ENCODE results near the gene TSHZ2.
A peak's percentile ranks its signal among the peaks of the same experiment; 100 is the strongest.
"Not testable (repeated sequence)": the region's sequence is repeated elsewhere in the genome, so short reads cannot be mapped to it uniquely, and the experiment has no call there.

TSHZ2 gene

DNA sequence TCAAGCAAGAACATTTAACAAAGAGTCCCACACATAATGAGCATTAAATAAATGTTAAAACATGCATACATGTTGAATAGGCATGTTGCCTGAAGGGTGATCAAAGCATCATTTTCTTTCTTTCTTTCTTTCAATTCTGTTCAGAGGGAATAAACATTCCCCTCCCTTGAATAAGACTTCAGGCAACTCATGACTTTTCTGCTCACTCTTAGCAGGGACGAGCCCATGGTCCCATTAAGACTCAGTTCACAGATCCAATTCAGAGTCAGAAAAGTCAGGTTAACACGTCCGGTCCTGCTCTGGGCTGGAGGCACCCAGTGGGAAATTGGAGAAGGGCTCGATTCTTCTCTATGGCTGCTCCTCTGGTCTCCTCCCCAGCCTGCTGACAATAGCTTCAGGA, 439.7 kb downstream of the TSHZ2 start:
- H3K27ac ChIP-seq (ENCODE audit: low read depth, low read length), result no peak overlapping the region
- no peak overlapping the region for H3K9ac ChIP-seq (ENCODE audit: low read depth, low read length)
- peaks cover 12% of the 10 kb centered on the region; the same call in 1 of the 2 replicates for H3K4me1 ChIP-seq (ENCODE audit: insufficient read depth, low read length)
- no peak overlapping the region for H3K4me3 ChIP-seq (ENCODE audit: low read length)
- 81% methylated on average over 4 of the region's 4 CpGs for WGBS
- no peaks in the 10 kb centered on the region for H3K27me3 ChIP-seq (ENCODE audit: insufficient read depth, low read length)
- no peaks in the 10 kb centered on the region for H3K9me3 ChIP-seq (ENCODE audit: insufficient read depth, low read depth, low read length)
- H3K36me3 ChIP-seq (ENCODE audit: insufficient read depth, low read length), result no peaks in the 10 kb centered on the region

DNA sequence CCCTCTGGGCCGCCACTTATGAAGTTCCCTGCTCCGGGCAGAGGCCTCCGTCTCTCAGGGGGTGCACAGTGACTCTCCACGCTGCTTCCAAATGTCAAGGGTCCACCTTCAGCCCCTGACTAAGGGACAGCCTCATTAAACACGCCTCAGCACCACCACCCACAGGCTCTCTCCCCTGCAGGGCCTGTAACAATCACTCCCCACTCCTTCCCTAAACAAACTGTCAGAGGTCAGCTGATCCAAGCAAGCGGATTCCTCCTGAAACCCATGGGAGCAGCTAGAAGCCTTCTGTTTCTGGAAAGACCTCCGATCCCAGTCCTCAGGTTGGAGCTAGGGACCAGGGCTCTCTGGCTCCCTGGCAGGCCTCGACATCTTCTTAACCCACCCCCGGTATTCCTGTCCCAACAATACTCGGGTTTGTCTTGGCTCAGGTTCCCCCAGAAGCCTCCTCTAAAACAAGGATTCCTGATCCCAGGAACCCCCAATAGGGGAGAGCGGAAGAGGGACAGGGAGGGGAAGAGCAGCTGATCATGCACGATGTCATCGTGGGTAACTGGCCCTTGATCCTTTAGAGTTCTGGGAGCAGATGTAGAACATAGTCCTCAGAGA, 440.5 kb downstream of the TSHZ2 start:
- 72% methylated on average over 13 of the region's 13 CpGs for WGBS
- Histone ChIP-seq H3K27ac (ENCODE audit: low read depth, low read length) (no peak overlapping the region), H3K27me3 (ENCODE audit: insufficient read depth, low read length) (no peaks in the 10 kb centered on the region), H3K9ac (ENCODE audit: low read depth, low read length) (no peak overlapping the region), H3K9me3 (ENCODE audit: insufficient read depth, low read depth, low read length) (no peaks in the 10 kb centered on the region), H3K4me1 (ENCODE audit: insufficient read depth, low read length) (peaks cover 12% of the 10 kb centered on the region; the same call in 1 of the 2 replicates), H3K4me3 (ENCODE audit: low read length) (peak overlapping the region; percentile 30), H3K36me3 (ENCODE audit: insufficient read depth, low read length) (no peaks in the 10 kb centered on the region)

DNA sequence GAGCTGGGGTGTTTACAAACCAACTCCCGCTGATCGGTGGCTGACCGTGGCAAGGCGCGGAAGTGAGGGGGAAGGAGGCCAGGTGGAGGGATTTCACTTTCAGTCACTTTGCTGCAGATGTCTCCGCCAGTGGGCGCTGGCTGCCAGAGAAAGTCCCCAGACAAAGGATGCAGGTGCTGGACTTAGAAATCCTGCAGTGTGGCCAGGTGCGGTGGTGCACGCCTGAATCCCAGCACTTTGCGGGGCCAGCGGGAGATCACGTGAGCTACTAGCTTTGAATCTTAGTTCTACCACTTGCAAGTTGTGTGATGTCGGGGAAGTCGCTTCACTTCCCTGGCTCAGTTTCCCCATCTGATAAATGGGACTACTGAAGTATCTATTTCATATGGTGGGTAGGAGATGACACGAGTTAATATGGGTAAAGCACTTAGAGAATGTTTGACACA, 441.1 kb downstream of the TSHZ2 start:
- WGBS, result 55% methylated on average over 15 of the region's 15 CpGs
- Histone ChIP-seq H3K4me3 (ENCODE audit: low read length) (peak overlapping the region; percentile 30), H3K4me1 (ENCODE audit: insufficient read depth, low read length) (peaks cover 12% of the 10 kb centered on the region; the same call in 1 of the 2 replicates), H3K9me3 (ENCODE audit: insufficient read depth, low read depth, low read length) (no peaks in the 10 kb centered on the region), H3K27ac (ENCODE audit: low read depth, low read length) (no peak overlapping the region), H3K9ac (ENCODE audit: low read depth, low read length) (no peak overlapping the region), H3K27me3 (ENCODE audit: insufficient read depth, low read length) (no peaks in the 10 kb centered on the region), H3K36me3 (ENCODE audit: insufficient read depth, low read length) (no peaks in the 10 kb centered on the region)

DNA sequence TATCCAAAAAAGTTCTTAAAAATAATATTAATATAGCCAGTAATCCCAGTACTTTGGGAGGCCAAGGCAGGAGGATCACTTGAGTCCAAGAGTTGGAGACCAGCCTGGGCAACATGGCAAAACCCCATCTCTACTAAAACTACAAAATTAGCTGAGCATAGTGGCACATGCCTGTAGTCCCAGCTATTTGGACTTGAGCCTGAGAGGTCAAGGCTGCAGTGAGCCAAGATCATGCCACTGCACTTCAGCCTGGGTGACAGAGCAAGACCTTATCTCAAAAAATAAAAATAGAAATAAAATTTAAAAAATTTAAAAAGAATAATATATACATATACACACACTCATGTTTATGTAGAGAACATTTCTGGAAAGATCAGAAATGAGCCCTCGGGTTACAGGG, 441.7 kb downstream of the TSHZ2 start:
- not testable (repeated sequence) for H3K36me3 ChIP-seq (ENCODE audit: insufficient read depth, low read length)
- WGBS, result 90% methylated on average over 1 of the region's 1 CpG

DNA sequence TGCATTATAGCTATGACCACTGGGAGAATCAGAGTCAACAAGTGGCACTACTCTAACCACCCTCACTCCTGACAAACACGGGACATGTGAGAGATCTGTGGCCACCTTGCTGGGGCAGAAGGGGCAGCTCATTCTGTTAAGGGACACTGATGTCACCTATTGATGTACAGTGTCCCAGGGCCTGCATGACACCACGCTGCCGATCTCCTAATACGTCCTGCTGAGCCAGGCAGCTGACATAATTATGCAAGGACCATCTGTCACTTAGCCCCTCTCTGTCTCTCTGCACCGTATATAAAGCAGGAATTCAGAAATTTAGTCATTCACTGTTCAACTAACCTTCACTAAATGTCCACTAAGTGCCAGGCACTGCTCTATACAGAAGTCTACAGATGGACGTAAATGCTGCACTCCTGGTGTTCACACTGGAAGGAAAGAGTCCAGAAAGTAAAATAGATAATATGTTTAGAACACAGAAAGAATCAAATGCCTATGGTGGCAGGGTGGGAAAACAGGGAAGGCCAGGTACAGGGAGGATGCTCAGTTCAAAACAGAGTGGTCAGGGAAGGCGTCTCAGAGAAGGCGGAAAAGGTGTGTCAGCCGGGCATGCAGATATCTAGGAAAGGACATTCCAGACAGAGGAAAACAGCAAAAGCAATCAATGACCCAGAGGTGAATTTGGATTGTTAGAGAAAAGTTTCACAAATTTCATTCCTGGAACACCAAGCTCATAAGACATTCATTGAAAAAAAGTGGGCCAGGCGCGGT, 447.7 kb downstream of the TSHZ2 start:
- H3K9me3 ChIP-seq (ENCODE audit: insufficient read depth, low read depth, low read length), result no peaks in the 10 kb centered on the region
- H3K36me3 ChIP-seq (ENCODE audit: insufficient read depth, low read length), result no peaks in the 10 kb centered on the region
- no peak overlapping the region for H3K9ac ChIP-seq (ENCODE audit: low read depth, low read length)
- no peak overlapping the region for H3K4me3 ChIP-seq (ENCODE audit: low read length)
- H3K27ac ChIP-seq (ENCODE audit: low read depth, low read length), result no peak overlapping the region
- no peaks in the 10 kb centered on the region for H3K27me3 ChIP-seq (ENCODE audit: insufficient read depth, low read length)
- H3K4me1 ChIP-seq (ENCODE audit: insufficient read depth, low read length), result no peaks in the 10 kb centered on the region
- 94% methylated on average over 11 of the region's 11 CpGs for WGBS

More for the DNA sequence above, 441.7 kb downstream of the TSHZ2 start:
- H3K9me3 ChIP-seq (ENCODE audit: insufficient read depth, low read depth, low read length); H3K27ac ChIP-seq (ENCODE audit: low read depth, low read length); H3K4me3 ChIP-seq (ENCODE audit: low read length); H3K9ac ChIP-seq (ENCODE audit: low read depth, low read length); H3K27me3 ChIP-seq (ENCODE audit: insufficient read depth, low read length): not testable (repeated sequence)
- H3K4me1 ChIP-seq (ENCODE audit: insufficient read depth, low read length), result peaks cover 12% of the 10 kb centered on the region; the same call in 1 of the 2 replicates

DNA sequence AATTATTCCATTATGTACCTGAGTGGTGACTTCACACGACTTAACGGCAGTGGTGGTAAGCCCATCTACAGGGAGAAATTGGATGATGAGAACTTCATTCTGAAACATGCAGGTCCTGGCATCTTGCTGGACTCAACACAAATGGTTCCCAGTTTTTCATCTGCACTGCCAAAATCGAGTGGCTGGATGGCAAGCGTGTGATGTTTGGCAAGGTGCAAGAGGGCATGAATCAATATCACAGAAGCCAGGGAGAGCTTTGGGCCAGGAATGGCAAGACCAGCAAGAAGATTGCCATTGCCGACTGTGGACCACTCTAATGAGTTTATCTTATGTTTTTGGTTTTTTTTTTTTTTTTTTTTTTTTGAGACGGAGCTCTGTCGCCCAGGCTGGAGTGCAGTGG, 449.2 kb downstream of the TSHZ2 start:
- Histone ChIP-seq H3K27me3 (ENCODE audit: insufficient read depth, low read length) (no peaks in the 10 kb centered on the region), H3K27ac (ENCODE audit: low read depth, low read length) (no peak overlapping the region), H3K4me1 (ENCODE audit: insufficient read depth, low read length) (0 out of 2 replicates have a peak, but pooled peaks cover under 1% of the 10 kb centered on the region), H3K9me3 (ENCODE audit: insufficient read depth, low read depth, low read length) (no peaks in the 10 kb centered on the region), H3K9ac (ENCODE audit: low read depth, low read length) (no peak overlapping the region), H3K4me3 (ENCODE audit: low read length) (no peak overlapping the region), H3K36me3 (ENCODE audit: insufficient read depth, low read length) (no peaks in the 10 kb centered on the region)
- 92% methylated on average over 7 of the region's 7 CpGs for WGBS

DNA sequence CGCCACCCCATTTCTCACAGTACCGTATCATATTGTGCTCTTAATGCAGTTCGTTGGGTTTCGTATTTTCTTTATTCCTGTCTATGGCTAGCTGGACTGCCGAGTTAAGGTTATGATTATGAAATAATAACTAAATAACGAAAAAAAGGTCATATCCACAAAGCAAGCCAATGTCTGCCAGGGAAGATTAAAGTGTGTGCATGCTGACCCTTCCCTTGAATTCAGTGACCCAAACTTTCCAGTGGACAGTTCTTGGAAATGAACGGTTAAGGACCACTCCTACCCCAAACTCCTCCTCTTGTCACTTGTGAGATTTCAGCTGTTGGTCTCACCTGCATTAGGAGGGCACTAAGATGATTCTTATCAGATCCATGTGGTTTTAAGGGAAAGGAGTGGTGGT, 449.9 kb downstream of the TSHZ2 start:
- Histone ChIP-seq H3K36me3 (ENCODE audit: insufficient read depth, low read length) (no peaks in the 10 kb centered on the region), H3K4me3 (ENCODE audit: low read length) (no peak overlapping the region), H3K9me3 (ENCODE audit: insufficient read depth, low read depth, low read length) (no peaks in the 10 kb centered on the region), H3K9ac (ENCODE audit: low read depth, low read length) (no peak overlapping the region), H3K27me3 (ENCODE audit: insufficient read depth, low read length) (no peaks in the 10 kb centered on the region), H3K27ac (ENCODE audit: low read depth, low read length) (no peak overlapping the region), H3K4me1 (ENCODE audit: insufficient read depth, low read length) (peaks cover 6% of the 10 kb centered on the region; the same call in 1 of the 2 replicates)
- 97% methylated on average over 7 of the region's 7 CpGs for WGBS

DNA sequence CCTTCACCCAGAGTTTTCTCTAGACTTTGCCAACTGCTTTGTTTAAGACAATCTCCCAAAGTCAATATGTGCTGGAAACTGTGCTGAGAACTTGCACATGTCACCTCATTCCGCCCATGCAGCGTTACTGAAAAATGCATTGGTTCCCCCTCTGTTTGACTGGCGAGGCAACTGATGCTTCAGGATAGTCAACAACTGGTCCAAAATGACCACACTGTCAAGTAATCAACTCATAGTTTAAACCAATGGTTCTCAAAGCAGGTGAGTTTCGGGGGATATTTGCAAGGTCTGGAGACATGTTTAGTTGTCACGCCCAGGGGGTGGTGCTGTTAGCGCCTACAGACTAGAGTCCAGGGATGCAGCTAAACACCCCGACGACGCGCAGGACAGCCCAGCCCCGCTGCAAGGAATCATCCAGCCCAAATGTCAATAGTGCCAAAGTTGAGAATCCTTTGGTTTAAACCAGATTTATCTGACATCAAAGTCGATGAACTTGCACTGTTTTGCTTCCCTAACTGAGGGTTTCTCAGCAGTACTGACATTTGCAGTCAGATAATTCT, 451.5 kb downstream of the TSHZ2 start:
- Histone ChIP-seq H3K4me1 (ENCODE audit: insufficient read depth, low read length) (peaks cover 6% of the 10 kb centered on the region; the same call in 1 of the 2 replicates), H3K27me3 (ENCODE audit: insufficient read depth, low read length) (no peaks in the 10 kb centered on the region), H3K4me3 (ENCODE audit: low read length) (no peak overlapping the region), H3K9me3 (ENCODE audit: insufficient read depth, low read depth, low read length) (no peaks in the 10 kb centered on the region), H3K9ac (ENCODE audit: low read depth, low read length) (no peak overlapping the region), H3K36me3 (ENCODE audit: insufficient read depth, low read length) (no peaks in the 10 kb centered on the region), H3K27ac (ENCODE audit: low read depth, low read length) (no peak overlapping the region)
- WGBS, result 94% methylated on average over 12 of the region's 12 CpGs

DNA sequence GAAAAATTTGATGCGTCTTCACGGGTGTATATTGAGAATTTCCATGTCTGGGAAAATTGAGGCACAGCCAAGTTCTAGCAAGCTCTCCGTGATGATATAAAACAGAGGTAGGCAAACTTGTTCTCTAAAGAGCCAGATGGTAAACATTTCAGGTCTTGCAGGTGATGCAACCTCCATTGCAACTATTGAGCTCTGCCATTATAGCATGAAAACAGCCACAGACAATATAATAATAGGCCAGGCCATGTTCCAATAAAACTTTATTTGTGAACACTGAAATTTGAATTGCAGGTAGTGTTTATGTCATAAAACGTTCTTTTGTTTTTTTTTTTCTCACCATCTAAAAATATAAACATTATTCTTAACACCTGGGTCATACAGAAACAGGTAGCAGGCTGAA, 453.3 kb downstream of the TSHZ2 start:
- H3K4me1 ChIP-seq (ENCODE audit: insufficient read depth, low read length), result peaks cover 6% of the 10 kb centered on the region; the same call in 1 of the 2 replicates
- H3K9ac ChIP-seq (ENCODE audit: low read depth, low read length), result no peak overlapping the region
- H3K36me3 ChIP-seq (ENCODE audit: insufficient read depth, low read length), result no peaks in the 10 kb centered on the region
- no peak overlapping the region for H3K4me3 ChIP-seq (ENCODE audit: low read length)
- H3K9me3 ChIP-seq (ENCODE audit: insufficient read depth, low read depth, low read length), result no peaks in the 10 kb centered on the region
- WGBS, result 94% methylated on average over 4 of the region's 4 CpGs
- no peaks in the 10 kb centered on the region for H3K27me3 ChIP-seq (ENCODE audit: insufficient read depth, low read length)
- H3K27ac ChIP-seq (ENCODE audit: low read depth, low read length), result no peak overlapping the region

DNA sequence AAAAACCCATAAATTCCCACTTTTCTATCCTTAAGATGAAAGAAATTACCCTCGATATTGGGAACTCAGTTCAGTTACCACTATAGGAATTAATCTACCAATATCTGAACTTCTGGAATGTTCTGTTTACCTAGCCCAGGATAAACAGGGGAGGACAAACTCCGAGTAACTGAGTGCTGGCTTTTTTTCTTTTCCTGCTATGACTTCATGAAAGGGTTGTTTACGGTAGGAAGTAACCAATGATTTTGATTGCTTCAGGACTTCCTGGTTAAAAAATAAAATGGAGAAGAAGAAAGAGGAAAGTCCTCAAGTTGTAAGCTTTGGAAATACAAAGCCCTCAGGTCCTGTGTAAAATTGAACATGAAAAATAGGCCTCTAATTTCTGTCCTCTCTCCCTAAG, 453.8 kb downstream of the TSHZ2 start:
- H3K4me3 ChIP-seq (ENCODE audit: low read length), result no peak overlapping the region
- no peak overlapping the region for H3K27ac ChIP-seq (ENCODE audit: low read depth, low read length)
- no peaks in the 10 kb centered on the region for H3K36me3 ChIP-seq (ENCODE audit: insufficient read depth, low read length)
- H3K9me3 ChIP-seq (ENCODE audit: insufficient read depth, low read depth, low read length), result no peaks in the 10 kb centered on the region
- no peaks in the 10 kb centered on the region for H3K27me3 ChIP-seq (ENCODE audit: insufficient read depth, low read length)
- no peak overlapping the region for H3K9ac ChIP-seq (ENCODE audit: low read depth, low read length)
- H3K4me1 ChIP-seq (ENCODE audit: insufficient read depth, low read length), result peaks cover 6% of the 10 kb centered on the region; the same call in 1 of the 2 replicates
- WGBS, result 87% methylated on average over 3 of the region's 3 CpGs

DNA sequence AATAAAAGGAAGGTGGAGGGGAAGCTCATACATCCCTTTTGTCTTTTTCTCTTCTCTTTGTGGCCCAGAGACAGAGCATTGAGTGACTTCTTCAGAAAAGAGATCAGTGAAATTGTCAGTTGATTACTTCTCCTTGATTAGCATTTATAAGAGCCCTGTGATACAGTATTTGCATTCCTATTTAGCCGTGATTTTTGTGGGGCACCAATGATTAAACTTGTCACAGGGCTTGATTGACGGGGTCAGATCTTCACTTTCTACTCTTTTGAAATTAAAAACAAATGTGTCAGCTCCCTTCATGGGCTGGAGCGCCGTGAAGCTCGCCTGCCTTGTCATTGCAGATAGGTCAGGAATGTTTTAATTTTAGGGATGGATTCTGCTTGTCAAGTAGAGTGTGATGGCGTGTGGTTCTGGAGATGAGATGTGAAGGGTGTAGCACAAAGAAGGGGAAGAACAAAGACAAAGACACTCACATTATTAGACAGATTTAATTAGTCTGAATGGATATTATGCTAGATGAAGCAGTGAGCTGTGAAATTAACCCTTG, 454.7 kb downstream of the TSHZ2 start:
- WGBS, result 83% methylated on average over 6 of the region's 6 CpGs
- Histone ChIP-seq H3K4me3 (ENCODE audit: low read length) (no peak overlapping the region), H3K27me3 (ENCODE audit: insufficient read depth, low read length) (no peaks in the 10 kb centered on the region), H3K36me3 (ENCODE audit: insufficient read depth, low read length) (no peaks in the 10 kb centered on the region), H3K9ac (ENCODE audit: low read depth, low read length) (no peak overlapping the region), H3K4me1 (ENCODE audit: insufficient read depth, low read length) (peaks cover 6% of the 10 kb centered on the region; the same call in 1 of the 2 replicates), H3K9me3 (ENCODE audit: insufficient read depth, low read depth, low read length) (no peaks in the 10 kb centered on the region), H3K27ac (ENCODE audit: low read depth, low read length) (no peak overlapping the region)
